GM12891 (cell line): ENCODE data around the gene E2F3.

Experiments
- DNase-seq: peaks from one replicate; pipeline ENCODE4 v3.0.0; 2011; ENCODE audit warnings: low spot score; ENCODE audit not compliant: insufficient read length
- FAIRE-seq: peaks from 2 replicates; lab custom pipeline; 2011; peaks lifted over from hg19 to GRCh38; lab: Jason Lieb, UNC
- PAX5 ChIP-seq: IDR thresholded peaks from 2 replicates; pipeline ENCODE4 v1.6.1; 2011; ENCODE audit warnings: low read length, moderate library complexity, mild to moderate bottlenecking; ENCODE audit not compliant: insufficient read depth, severe bottlenecking
- POLR2A ChIP-seq: IDR thresholded peaks from 2 replicates; pipeline ENCODE4 v1.6.1; 2011; ENCODE audit warnings: low read depth, low read length, control low read depth
- POLR2AphosphoS5 ChIP-seq: IDR thresholded peaks from 2 replicates; pipeline ENCODE4 v1.6.1; 2011; ENCODE audit warnings: low read depth, low read length, control low read depth
- POU2F2 ChIP-seq: IDR thresholded peaks from 2 replicates; pipeline ENCODE4 v1.6.1; 2011; ENCODE audit warnings: low read depth, mild to moderate bottlenecking, control low read depth, low read length, moderate library complexity
- SPI1 ChIP-seq: IDR thresholded peaks from 2 replicates; pipeline ENCODE4 v1.6.1; 2011; ENCODE audit warnings: low read depth, low read length, control low read depth
- TAF1 ChIP-seq: IDR thresholded peaks from 2 replicates; pipeline ENCODE4 v1.6.1; 2011; ENCODE audit warnings: low read depth, low read length, control low read depth

Gene E2F3

GRCh38 chr6:20400456-20401204 lies 1.0 kb upstream of the E2F3 start:
- FAIRE-seq (no peak), DNase-seq (no peak)
- TF ChIP-seq POU2F2 (no peak), TAF1 (no peak), PAX5 (no peak), SPI1 (no peak), POLR2AphosphoS5 (no peak), POLR2A (no peak)

GRCh38 chr6:20402092-20402341 lies 338 bp downstream of the E2F3 start:
- DNase-seq (no peak), FAIRE-seq (no peak)
- no peak for TF ChIP-seq PAX5
- TF ChIP-seq TAF1, result no peak
- no peak for TF ChIP-seq POLR2AphosphoS5
- no peak for TF ChIP-seq POU2F2
- no peak for TF ChIP-seq SPI1
- TF ChIP-seq POLR2A, result no peak; the same call in 1 of the 2 replicates

- DNase-seq, result no peak
- TF ChIP-seq TAF1, result peak; percentile 17; the same call in 1 of the 2 replicates
- TF ChIP-seq SPI1, result no peak
- FAIRE-seq, result no peak
Measured at GRCh38 chr6:20402342-20403069, 827 bp downstream of the E2F3 start.

GRCh38 chr6:20403070-20403765 lies 1.5 kb downstream of the E2F3 start:
- DNase-seq (peak; percentile 62), FAIRE-seq (peak; percentile 91)
- no peak for TF ChIP-seq POU2F2
- TF ChIP-seq POLR2A, result no peak
- peak; percentile 7; the same call in 1 of the 2 replicates for TF ChIP-seq SPI1
- TF ChIP-seq PAX5, result no peak
- TF ChIP-seq POLR2AphosphoS5, result no peak
- TF ChIP-seq TAF1, result 0 out of 2 replicates have a peak, but pooled peaks have one; percentile 4

- TF ChIP-seq POU2F2 (no peak), SPI1 (no peak), PAX5 (no peak), TAF1 (no peak), POLR2A (no peak), POLR2AphosphoS5 (no peak)
- FAIRE-seq (no peak), DNase-seq (no peak)
Measured at GRCh38 chr6:20403766-20404640, 2.3 kb downstream of the E2F3 start.

- DNase-seq (no peak), FAIRE-seq (peak; percentile 80)
- TF ChIP-seq TAF1 (no peak), POLR2A (0 out of 2 replicates have a peak, but pooled peaks have one; percentile 27)
Measured at GRCh38 chr6:20404641-20405032, 3.0 kb downstream of the E2F3 start.

GRCh38 chr6:20408851-20409250 lies 7.2 kb downstream of the E2F3 start:
- no peak for DNase-seq
- TF ChIP-seq SPI1, result no peak
- TF ChIP-seq POLR2A, result no peak
- no peak for TF ChIP-seq PAX5
- TF ChIP-seq POLR2AphosphoS5, result no peak
- FAIRE-seq, result no peak

GRCh38 chr6:20409427-20409971 lies 7.8 kb downstream of the E2F3 start:
- FAIRE-seq (peak; percentile 85), DNase-seq (no peak)
- no peak for TF ChIP-seq SPI1
- no peak for TF ChIP-seq POLR2A
- TF ChIP-seq POLR2AphosphoS5, result no peak
- no peak for TF ChIP-seq PAX5
- no peak for TF ChIP-seq TAF1
- TF ChIP-seq POU2F2, result no peak

- TF ChIP-seq POLR2A, result no peak
- TF ChIP-seq TAF1, result no peak
- TF ChIP-seq POLR2AphosphoS5, result no peak
- TF ChIP-seq SPI1, result no peak
- TF ChIP-seq PAX5, result no peak
- TF ChIP-seq POU2F2, result no peak
- FAIRE-seq (no peak), DNase-seq (no peak)
Measured at GRCh38 chr6:20411544-20411943, 9.9 kb downstream of the E2F3 start.
